GM18517 (cell line): Measurements from ENCODE around the gene PLAGL2.

Experiments used
- ATAC-seq: cut with Tn5 transposase; IDR thresholded peaks from one replicate; pipeline ENCODE4 v1.9.1; 2021; ENCODE audit warnings: mild to moderate bottlenecking, moderate library complexity; ENCODE audit not compliant: unreplicated experiment

PLAGL2 gene

GRCh38 chr20:32231245-32231644 lies 23.7 kb upstream of the PLAGL2 start:
- ATAC-seq, result no peak

- no peak for ATAC-seq
Observed at GRCh38 chr20:32230707-32231106, 23.2 kb upstream of the PLAGL2 start.

GRCh38 chr20:32229251-32229747 lies 21.8 kb upstream of the PLAGL2 start:
- no peak for ATAC-seq

GRCh38 chr20:32227744-32228688 lies 20.5 kb upstream of the PLAGL2 start:
- no peak for ATAC-seq

- no peak for ATAC-seq
Observed at GRCh38 chr20:32227306-32227705, 19.8 kb upstream of the PLAGL2 start.

- no peak for ATAC-seq
Observed at GRCh38 chr20:32226391-32226790, 18.8 kb upstream of the PLAGL2 start.

- no peak for ATAC-seq
Observed at GRCh38 chr20:32224463-32224862, 16.9 kb upstream of the PLAGL2 start.

GRCh38 chr20:32218156-32218900 lies 10.8 kb upstream of the PLAGL2 start:
- ATAC-seq, result no peak

GRCh38 chr20:32216179-32217142 lies 8.9 kb upstream of the PLAGL2 start:
- ATAC-seq, result no peak

GRCh38 chr20:32215729-32216128 lies 8.2 kb upstream of the PLAGL2 start:
- ATAC-seq, result no peak

- ATAC-seq, result no peak
Observed at GRCh38 chr20:32215147-32215546, 7.6 kb upstream of the PLAGL2 start.

GRCh38 chr20:32213870-32214269 lies 6.3 kb upstream of the PLAGL2 start:
- no peak for ATAC-seq

- ATAC-seq, result no peak
Observed at GRCh38 chr20:32209850-32210605, 2.5 kb upstream of the PLAGL2 start.

- ATAC-seq, result no peak
Observed at GRCh38 chr20:32208499-32209154, 1.1 kb upstream of the PLAGL2 start.

GRCh38 chr20:32206760-32207625 lies 550 bp downstream of the PLAGL2 start:
- ATAC-seq, result peak; percentile 22

GRCh38 chr20:32205843-32206759 lies 1.4 kb downstream of the PLAGL2 start:
- ATAC-seq, result no peak

GRCh38 chr20:32205110-32205842 lies 2.3 kb downstream of the PLAGL2 start:
- ATAC-seq, result no peak
